Effector CD8-positive, alpha-beta T cell (primary cell): ENCODE data around the gene EQTN.
"Not testable (repeated sequence)": the region's sequence is repeated elsewhere in the genome, so short reads cannot be mapped to it uniquely, and the experiment has no call there.

Source experiments
- DNase-seq: peaks from one replicate; lab custom pipeline; 2025; lab: John Stamatoyannopoulos, UW

The EQTN gene

GRCh38 chr9:27293996-27294395, 3.0 kb downstream of the EQTN start:
- DNase-seq = no peak

DNA sequence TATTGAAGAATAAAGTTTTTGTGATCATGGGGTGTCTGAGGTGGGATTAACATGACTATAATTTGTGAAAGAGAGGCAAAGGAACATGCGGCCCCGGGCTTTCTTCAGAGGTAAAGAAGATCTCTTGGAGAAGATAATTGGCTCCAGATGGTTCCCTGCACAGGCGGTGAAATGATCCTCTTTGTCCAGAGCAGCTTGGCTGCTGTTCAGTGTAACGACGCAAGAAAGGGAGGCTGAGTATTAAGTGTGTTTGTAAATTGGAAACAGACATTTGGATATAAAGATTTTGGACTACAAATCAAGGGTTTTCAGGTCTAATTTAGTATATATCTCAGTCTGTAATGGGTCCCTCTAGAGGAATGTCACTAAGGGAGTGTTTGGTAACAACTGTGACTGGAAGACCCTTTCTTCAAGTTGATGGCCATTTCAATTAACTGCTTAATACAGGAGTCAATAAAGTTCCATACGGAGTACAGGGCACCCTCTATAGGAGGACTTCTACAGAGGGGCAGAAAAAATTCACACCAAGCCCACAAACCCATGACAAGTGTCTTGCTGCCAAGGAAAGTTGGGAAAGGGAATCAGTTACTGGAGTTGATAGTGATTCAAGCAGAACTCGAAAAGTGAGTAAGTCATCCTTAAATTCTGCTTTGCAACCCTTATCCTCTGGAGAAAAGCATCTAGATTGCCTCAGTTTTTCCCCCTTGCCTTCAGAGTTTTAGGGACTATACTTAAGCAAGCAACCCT, 4.1 kb downstream of the EQTN start:
- DNase-seq = no peak

GRCh38 chr9:27291292-27291691, 5.7 kb downstream of the EQTN start:
- no peak for DNase-seq

DNA sequence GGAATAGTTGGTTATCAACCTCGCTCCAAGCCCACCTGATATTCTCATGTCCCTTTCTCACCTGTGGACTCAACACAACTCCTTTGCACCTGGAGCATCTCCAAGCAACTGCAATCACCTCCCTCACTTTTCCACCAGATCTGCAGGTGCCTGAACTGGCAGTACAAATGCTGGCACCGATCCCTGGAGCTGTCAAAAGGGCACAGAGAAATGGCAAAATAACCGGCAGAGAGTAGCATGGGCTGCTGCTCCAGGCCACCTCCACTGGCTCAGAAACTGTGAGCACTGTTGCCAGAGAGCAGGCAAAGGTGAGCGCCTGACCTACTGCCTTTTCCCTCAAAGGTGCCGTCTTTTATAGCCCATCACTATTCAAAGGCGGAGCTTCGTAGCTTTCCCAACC, 14.7 kb downstream of the EQTN start:
- no peak for DNase-seq

GRCh38 chr9:27280860-27281259, 16.1 kb downstream of the EQTN start:
- DNase-seq = no peak

DNA sequence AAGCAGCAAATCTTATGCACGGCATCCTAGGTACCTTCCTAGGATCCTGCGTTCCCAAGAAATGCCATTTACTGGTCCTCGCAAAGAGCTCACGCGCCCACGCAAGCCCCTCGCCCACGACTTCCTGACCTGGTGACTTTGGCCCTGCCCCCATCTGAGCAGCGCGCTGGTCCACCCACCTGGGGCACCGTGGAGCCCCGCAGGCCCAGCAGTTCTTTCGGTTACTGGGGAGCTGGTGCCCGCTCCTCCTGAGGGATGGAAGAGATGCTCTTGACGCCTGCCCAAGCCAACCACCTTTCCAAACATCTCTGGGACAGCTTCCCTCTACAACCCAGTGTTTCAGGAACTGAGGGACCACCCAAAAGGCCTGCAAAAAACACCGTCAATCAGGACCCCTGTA, 16.7 kb downstream of the EQTN start:
- no peak for DNase-seq

DNA sequence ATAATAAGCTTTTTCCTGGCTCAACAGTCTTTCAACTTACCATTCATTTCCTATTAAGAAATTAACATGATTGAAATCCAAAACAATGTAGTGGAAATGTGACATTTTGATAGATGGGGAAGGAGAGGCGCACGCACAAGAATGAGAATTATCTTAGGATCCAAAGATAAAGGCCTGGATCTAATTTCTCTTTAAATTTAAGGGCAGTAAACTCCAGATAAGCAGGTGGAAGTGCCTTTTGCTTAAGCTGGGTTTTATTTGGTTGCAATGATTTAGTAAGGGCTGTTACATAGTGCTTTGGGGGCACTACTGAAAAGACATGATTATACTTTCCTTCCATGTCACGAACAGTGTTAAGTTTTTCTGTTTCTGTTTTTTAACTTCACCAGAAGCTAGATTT, 17.3 kb downstream of the EQTN start:
- no peak for DNase-seq

DNA sequence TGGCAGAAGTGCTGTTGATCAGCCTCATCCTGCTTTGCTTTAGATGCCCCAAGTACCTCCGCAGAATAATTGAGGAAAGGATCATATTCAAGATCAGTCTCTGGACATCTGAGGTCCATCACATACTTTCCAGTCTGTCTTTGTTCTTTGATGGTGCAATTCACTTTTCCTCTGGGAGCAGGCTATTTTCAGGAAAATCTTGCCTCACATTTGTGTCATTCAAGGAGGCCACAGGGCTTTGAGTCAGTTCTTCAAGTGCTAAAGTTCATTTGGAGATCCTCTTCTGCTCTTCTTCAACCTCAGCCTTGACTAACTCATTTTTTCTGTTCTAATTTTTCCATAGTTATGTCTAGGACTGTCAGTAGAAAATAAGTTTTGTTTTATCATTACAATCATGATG, 18.6 kb downstream of the EQTN start:
- no peak for DNase-seq

GRCh38 chr9:27276193-27277030, 20.5 kb downstream of the EQTN start:
- no peak for DNase-seq

DNA sequence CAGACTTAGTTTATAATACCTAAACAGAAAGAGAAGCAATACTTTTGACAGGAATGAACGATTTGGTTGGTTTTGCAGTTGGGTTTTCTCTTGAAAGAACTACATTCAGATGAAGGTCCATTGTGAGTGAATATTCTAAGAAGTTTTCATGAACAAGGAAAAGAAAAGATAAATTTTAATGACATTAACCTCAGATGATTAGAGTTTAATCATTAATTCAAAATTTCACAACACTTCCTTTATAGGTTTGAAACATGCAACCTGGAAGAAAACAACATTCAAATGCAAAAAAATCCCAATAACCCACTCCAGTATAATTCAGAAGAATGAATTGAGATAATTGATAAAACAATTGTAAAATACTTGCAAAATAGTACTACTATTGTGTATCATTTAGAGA, 23.8 kb downstream of the EQTN start:
- DNase-seq = no peak

- no peak for DNase-seq
These were observed 24.8 kb downstream of the EQTN start for GRCh38 chr9:27272103-27272502.

GRCh38 chr9:27261517-27262211, 35.3 kb downstream of the EQTN start:
- DNase-seq = no peak

DNA sequence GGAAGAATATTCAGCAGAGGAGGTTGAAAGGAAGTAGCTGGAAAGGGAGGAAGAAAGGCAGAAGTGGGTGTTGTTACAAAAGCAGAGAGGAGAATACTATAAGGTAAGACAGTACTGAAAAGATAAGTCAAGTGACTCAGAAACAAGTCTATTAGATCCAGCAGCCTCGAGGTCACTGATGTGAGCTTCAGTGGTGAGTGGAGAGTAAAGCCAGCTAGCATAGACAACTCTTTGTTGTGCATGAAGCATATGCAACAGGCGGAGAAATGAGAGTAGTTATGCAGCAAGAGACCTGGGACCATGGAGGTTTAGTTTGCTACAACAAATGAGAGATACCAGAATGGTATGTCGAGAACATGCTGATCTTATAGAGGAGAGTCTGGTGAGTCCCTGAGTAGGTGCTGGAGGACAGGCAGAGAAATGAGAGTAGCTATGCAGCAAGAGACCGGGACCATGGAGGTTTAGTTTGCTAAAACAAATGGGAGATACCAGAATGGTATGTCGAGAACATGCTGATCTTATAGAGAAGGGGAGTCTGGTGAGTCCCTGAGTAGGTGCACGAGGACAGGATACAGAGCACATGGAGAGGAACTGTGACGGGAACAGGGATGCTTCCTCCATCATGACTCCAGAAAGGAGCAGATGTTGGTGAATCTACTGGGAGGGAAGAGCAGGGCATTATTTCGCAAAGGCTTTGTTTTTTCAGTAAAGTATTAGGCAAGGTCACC, 36.0 kb downstream of the EQTN start:
- no peak for DNase-seq

GRCh38 chr9:27258662-27259061, 38.3 kb downstream of the EQTN start:
- no peak for DNase-seq

GRCh38 chr9:27248702-27249101, 48.2 kb downstream of the EQTN start:
- no peak for DNase-seq

DNA sequence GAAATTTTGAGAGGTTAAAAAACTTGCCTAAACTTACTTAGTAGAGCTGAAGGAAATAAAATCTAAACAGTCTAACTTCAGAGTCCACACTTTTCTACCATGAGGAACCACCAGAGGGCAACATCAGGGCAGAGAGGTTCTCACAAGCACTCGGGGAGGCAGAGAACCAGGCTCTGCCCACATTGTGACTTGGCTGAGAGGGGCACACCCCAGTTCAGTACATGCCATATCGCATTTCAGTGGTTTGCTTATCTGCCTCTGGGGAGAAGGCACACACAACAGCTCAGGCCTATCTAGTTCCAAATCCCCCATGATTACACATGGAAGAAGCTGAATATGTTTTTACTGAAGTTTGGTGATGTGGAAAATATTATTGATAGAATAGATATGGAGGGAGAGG, 49.2 kb downstream of the EQTN start:
- DNase-seq = no peak

GRCh38 chr9:27239648-27240047, 57.3 kb downstream of the EQTN start:
- not testable (repeated sequence) for DNase-seq
